ENCODE measurements around the gene PLXDC2.

- TF ChIP-seq SIN3A (IDR thresholded peaks at IDR 0.05; ENCODE audit: low read depth) (no peak), CTCF (IDR thresholded peaks at IDR 0.05 in 2 of 3, conservative IDR thresholded peaks at IDR 0.05 in 1 of 3; ENCODE audit: borderline replicate concordance in 1 of 3, insufficient read depth in 1 of 3, low read depth in 2 of 3, low read length in 2 of 3) (no peak), POLR2A (IDR thresholded peaks at IDR 0.05; ENCODE audit: borderline replicate concordance, extremely low read depth, insufficient read depth, insufficient read length) (no peak), SRF (IDR thresholded peaks at IDR 0.05; ENCODE audit: low read depth) (no peak), POLR2AphosphoS5 (IDR thresholded peaks at IDR 0.05; ENCODE audit: low read depth, low read length) (no peak), ATF3 (IDR thresholded peaks at IDR 0.05) (no peak), REST (IDR thresholded peaks at IDR 0.05; ENCODE audit: low read depth) (no peak), RAD21 (IDR thresholded peaks at IDR 0.05; ENCODE audit: low read depth) (no peak), MAX (IDR thresholded peaks at IDR 0.05) (no peak)
Observed at GRCh38 chr10:19785366-19785765, 30.9 kb upstream of the PLXDC2 start.

Data from HCT116 (cell line).